ENCODE measurements around the gene CA12. TPM values are rescaled to one million over a fixed set of nuclear protein-coding genes. Genes with fewer than 3 reads are reported as not detected.

The CA12 gene
- total and polyA plus RNA-seq, 2 of the 8 experiments (the other 6 are each of a cell fraction or from before 2014, with no cell fraction given) = 4.7 to 4.9 TPM

DNA sequence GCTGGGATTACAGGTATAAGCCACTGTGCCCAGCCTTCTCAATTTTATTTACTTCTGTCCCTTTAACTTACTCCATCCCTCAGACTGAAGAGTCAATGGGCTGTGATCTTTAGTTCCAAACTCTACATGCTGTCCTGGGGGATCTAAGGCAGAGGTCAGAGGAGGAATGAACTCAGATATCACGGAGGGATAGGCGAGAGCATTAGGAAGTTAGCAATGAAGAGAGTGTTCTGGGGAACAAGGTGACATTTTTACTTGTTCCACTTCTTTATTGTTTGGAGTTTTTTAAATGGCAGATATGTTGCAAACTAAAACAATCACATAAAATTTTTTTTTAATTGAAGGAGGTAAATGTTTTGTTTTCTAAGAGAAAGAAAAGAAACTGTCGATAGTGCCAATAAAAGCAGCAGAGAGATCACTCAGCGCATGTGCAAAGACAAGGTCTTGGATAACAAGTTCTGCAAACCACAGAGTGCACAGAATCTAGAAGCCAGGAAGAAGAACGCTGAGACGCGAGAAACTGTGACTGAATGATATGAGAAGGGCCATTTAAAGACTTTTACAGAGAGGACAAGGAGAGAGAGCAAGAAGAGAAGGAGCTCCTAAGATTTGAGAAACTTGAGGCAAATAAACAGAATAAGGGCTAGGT is 10.8 kb upstream of the CA12 start:
- POLR2A ChIA-PET (ENCODE audit: partially characterized antibody) = interaction anchor here (1.2 kb wide), 1 partner anchor 13 kb away, joined by 3 read pairs; no protein-coding TSS in a partner anchor
- Histone ChIP-seq H3K4me2 (ENCODE audit: insufficient read depth in 1 of 2, low read depth in 2 of 2, low read length in 2 of 2) (no peak overlapping the region), H3K4me1 (replicated peaks in 1 of 4; ENCODE audit: control insufficient read depth in 3 of 4, insufficient read depth in 4 of 4, low read length in 3 of 4) (peaks cover 0 to 6% (median 1%) of the 10 kb centered on the region in 4 experiments; a peak in 2 of 7 replicates), H2AFZ (ENCODE audit: low read length) (no peak overlapping the region), H3K23me2 (ENCODE audit: low read depth, low read length) (no peaks in the 10 kb centered on the region; the same call in 1 of the 2 replicates), H3K27me3 (replicated peaks in 1 of 4; ENCODE audit: control insufficient read depth in 3 of 4, extremely low read depth in 1 of 4, insufficient read depth in 3 of 4, low read length in 3 of 4) (peaks cover 5 to 12% (median 8%) of the 10 kb centered on the region in 4 experiments; a peak in 5 of 7 replicates), H3K36me3 (ENCODE audit: control insufficient read depth in 2 of 4, insufficient read depth in 4 of 4, low read length in 3 of 4) (no peaks in the 10 kb centered on the region), H3K79me1 (ENCODE audit: low read depth, low read length) (no peaks in the 10 kb centered on the region), H2AK5ac (ENCODE audit: low read depth, low read length) (no peak overlapping the region), H2BK20ac (ENCODE audit: low read length) (no peak overlapping the region), H4K5ac (ENCODE audit: insufficient read length, low read depth, low read length) (no peak overlapping the region), H4K91ac (replicated peaks; ENCODE audit: insufficient read length, low read length) (no peak overlapping the region), H3K14ac (ENCODE audit: insufficient read length) (no peak overlapping the region), H3K79me2 (ENCODE audit: control insufficient read depth in 1 of 2, insufficient read depth in 2 of 2, low read length in 2 of 2) (no peaks in the 10 kb centered on the region), H3K4me3 (ENCODE audit: extremely low read depth in 1 of 4, insufficient read depth in 2 of 4, low read depth in 3 of 4, low read length in 4 of 4) (no peak overlapping the region), H2BK15ac (ENCODE audit: low read length) (no peak overlapping the region), H2BK12ac (ENCODE audit: low read depth, low read length) (no peak overlapping the region), H3K18ac (ENCODE audit: extremely low read depth, low read length) (no peak overlapping the region), H3K27ac (ENCODE audit: low read depth, low read length) (no peak overlapping the region), H2BK5ac (ENCODE audit: low read depth, low read length) (no peak overlapping the region), H4K20me1 (replicated peaks in 1 of 2; ENCODE audit: control insufficient read depth in 1 of 2, insufficient read depth in 2 of 2, low read length in 2 of 2) (no peaks in the 10 kb centered on the region), H3K9me3 (ENCODE audit: insufficient read depth in 2 of 2, low read depth in 1 of 2, low read length in 1 of 2) (no peaks in the 10 kb centered on the region), H3K23ac (ENCODE audit: insufficient read length) (no peak overlapping the region), H4K8ac (ENCODE audit: extremely low read depth, insufficient read depth, low read length) (no peak overlapping the region), H2BK120ac (replicated peaks; ENCODE audit: low read depth, low read length) (no peak overlapping the region), H3K4ac (replicated peaks; ENCODE audit: insufficient read length, low read depth, low read length) (no peak overlapping the region), H3K56ac (replicated peaks; ENCODE audit: insufficient read length, low read depth, low read length) (no peak overlapping the region), H3K9ac (replicated peaks in 1 of 4; ENCODE audit: extremely low read depth in 1 of 4, low read depth in 3 of 4, low read length in 3 of 4) (no peak overlapping the region)
- FAIRE-seq (no peak), DNase-seq (ENCODE audit: low read depth in 1 of 2, low spot score in 2 of 2) (no peak)
- WGBS, 2 experiments (ENCODE audit: extremely low coverage in 1 of 2, insufficient coverage in 1 of 2, insufficient read length in 1 of 2, insufficient replicate concordance in 2 of 2, low coverage in 1 of 2, low lambda C conversion rate in 2 of 2, missing lambda C conversion rate in 1 of 2) = 94% methylated on average over 7 of the region's 7 CpGs; no CpG with 5 or more reads in 1 of the 2 experiments
- CTCF ChIA-PET (ENCODE audit: partially characterized antibody) = interaction anchor here (0.6 to 1.8 kb wide), 4 partner anchors 10 to 107 kb away, joined by 3 to 7 read pairs (median 4); no protein-coding TSS in a partner anchor
- TF ChIP-seq YY1 (IDR thresholded peaks at IDR 0.05; ENCODE audit: low read depth, low read length) = no peak
- TF ChIP-seq, protein P1, sequence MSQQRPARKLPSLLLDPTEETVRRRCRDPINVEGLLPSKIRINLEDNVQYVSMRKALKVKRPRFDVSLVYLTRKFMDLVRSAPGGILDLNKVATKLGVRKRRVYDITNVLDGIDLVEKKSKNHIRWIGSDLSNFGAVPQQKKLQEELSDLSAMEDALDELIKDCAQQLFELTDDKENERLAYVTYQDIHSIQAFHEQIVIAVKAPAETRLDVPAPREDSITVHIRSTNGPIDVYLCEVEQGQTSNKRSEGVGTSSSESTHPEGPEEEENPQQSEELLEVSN (IDR thresholded peaks at IDR 0.05) = no peak
- TF ChIP-seq TBP (IDR thresholded peaks at IDR 0.05; ENCODE audit: low read depth, low read length) = no peak
- no peak for TF ChIP-seq TAF1 (IDR thresholded peaks at IDR 0.05; ENCODE audit: low read depth, low read length)
- no peak for TF ChIP-seq EGR1 (IDR thresholded peaks at IDR 0.05; ENCODE audit: borderline replicate concordance, low read depth, low read length)
- TF ChIP-seq SP2 (IDR thresholded peaks at IDR 0.05; ENCODE audit: low read length) = no peak
